HG02885 (cell line): ENCODE measurements around the gene RND2.

Experiments
- ATAC-seq: cut with Tn5 transposase; IDR thresholded peaks from one replicate; pipeline ENCODE4 v1.9.1; 2021; ENCODE audit warnings: mild to moderate bottlenecking; ENCODE audit not compliant: unreplicated experiment, poor library complexity

The RND2 gene

GRCh38 chr17:43003542-43004172 lies 21.4 kb upstream of the RND2 start:
- no peak for ATAC-seq

GRCh38 chr17:43006639-43007551 lies 18.1 kb upstream of the RND2 start, which contains the start of gene IFI35:
Gene IFI35 (plus strand): TSS chr17:43006784. CDS start chr17:43006948, 164 bp downstream.
- ATAC-seq: peak; percentile 82

GRCh38 chr17:43010667-43011308 lies 14.2 kb upstream of the RND2 start:
- ATAC-seq: no peak

- ATAC-seq: no peak
Measured at GRCh38 chr17:43011728-43012472, 13.1 kb upstream of the RND2 start.

- no peak for ATAC-seq
Measured at GRCh38 chr17:43013296-43013695, 11.7 kb upstream of the RND2 start.

- ATAC-seq: no peak
Measured at GRCh38 chr17:43014020-43014648, 10.9 kb upstream of the RND2 start.

- no peak for ATAC-seq
Measured at GRCh38 chr17:43014649-43015542, 10.1 kb upstream of the RND2 start.

- no peak for ATAC-seq
Measured at GRCh38 chr17:43015579-43015978, 9.5 kb upstream of the RND2 start.

GRCh38 chr17:43016216-43016615 lies 8.8 kb upstream of the RND2 start:
- no peak for ATAC-seq

GRCh38 chr17:43018008-43018853 lies 6.8 kb upstream of the RND2 start:
- no peak for ATAC-seq

GRCh38 chr17:43018932-43019331 lies 6.1 kb upstream of the RND2 start:
- ATAC-seq: no peak

- no peak for ATAC-seq
Measured at GRCh38 chr17:43019418-43019817, 5.6 kb upstream of the RND2 start.

- ATAC-seq: no peak
Measured at GRCh38 chr17:43020030-43020621, 4.9 kb upstream of the RND2 start.

- no peak for ATAC-seq
Measured at GRCh38 chr17:43020789-43021740, 4.0 kb upstream of the RND2 start.

- peak; percentile 43 for ATAC-seq
Measured at GRCh38 chr17:43021741-43022512, 3.1 kb upstream of the RND2 start, which contains the start of gene VAT1. Gene VAT1 (minus strand): TSS chr17:43022385. CDS start chr17:43022322, 63 bp downstream.

- no peak for ATAC-seq
Measured at GRCh38 chr17:43025290-43025657, 243 bp downstream of the RND2 start.
